Muscle of back (tissue), 13 donors: ENCODE results near the gene TPRKB. TPM values are rescaled to one million over a fixed set of nuclear protein-coding genes. Genes with fewer than 3 reads are reported as not detected.
"Not testable (repeated sequence)": the region's sequence is repeated elsewhere in the genome, so short reads cannot be mapped to it uniquely, and the experiment has no call there.

Experiments used
- DNase-seq, 3 donors: peaks; one replicate each; pipeline versions ENCODE4 v3.0.0 to v3.0.0-alpha.2; 2013
- long read RNA-seq, 9 donors: transcript quantifications; one replicate each; lab custom pipeline, GENCODE V29; 2026
- polyA plus RNA-seq, 10 donors: library from polyadenylated mRNA; unstranded; fragments of 120-200 nt; gene quantifications; one replicate each; pipeline ENCODE4 v1.2.1, GENCODE V29; 2013; ENCODE audit not compliant: insufficient read length in 10 of 10

The TPRKB gene
- 10 to 100 TPM; 40.1 to 49.2 (median 44.3) TPM for polyA plus RNA-seq
- long read RNA-seq, donor 1, transcript TPRKB-201 (5 exons, 748 nt): major isoform, 10 of 23 reads
- long read RNA-seq, donor 1, partial matches to known transcripts: 7 of 23 reads
- long read RNA-seq, donor 1, other reads (novel, unspliced or antisense): 0 of 23 reads
- long read RNA-seq, donor 2, transcript TPRKB-201 (5 exons, 748 nt): major isoform, 9 of 23 reads
- long read RNA-seq, donor 2, partial matches to known transcripts: 7 of 23 reads
- long read RNA-seq, donor 2, other reads (novel, unspliced or antisense): 5 of 23 reads
- long read RNA-seq, donor 3: 0 reads
- long read RNA-seq, donor 4, transcript TPRKB-201 (5 exons, 748 nt): major isoform, 8 of 10 reads
- long read RNA-seq, donor 4, partial matches to known transcripts: 0 of 10 reads
- long read RNA-seq, donor 4, other reads (novel, unspliced or antisense): 0 of 10 reads
- long read RNA-seq, donor 5, transcript TPRKB-201 (5 exons, 748 nt): major isoform, 16 of 32 reads
- long read RNA-seq, donor 5, partial matches to known transcripts: 9 of 32 reads
- long read RNA-seq, donor 5, other reads (novel, unspliced or antisense): 0 of 32 reads
- long read RNA-seq, donor 6, transcript TPRKB-201 (5 exons, 748 nt): major isoform, 10 of 23 reads
- long read RNA-seq, donor 6, partial matches to known transcripts: 5 of 23 reads
- long read RNA-seq, donor 6, other reads (novel, unspliced or antisense): 0 of 23 reads
- long read RNA-seq, donor 7, partial matches to known transcripts: 0 of 7 reads
- long read RNA-seq, donor 7, other reads (novel, unspliced or antisense): 0 of 7 reads
- long read RNA-seq, donor 8, transcript TPRKB-208 (2 exons, 730 nt): minor isoform, 5 of 31 reads
- long read RNA-seq, donor 8, transcript TPRKB-201 (5 exons, 748 nt): major isoform, 7 of 31 reads
- long read RNA-seq, donor 8, partial matches to known transcripts: 13 of 31 reads
- long read RNA-seq, donor 8, other reads (novel, unspliced or antisense): 0 of 31 reads
- long read RNA-seq, donor 9, partial matches to known transcripts: 0 of 1 reads
- long read RNA-seq, donor 9, other reads (novel, unspliced or antisense): 0 of 1 reads

DNA sequence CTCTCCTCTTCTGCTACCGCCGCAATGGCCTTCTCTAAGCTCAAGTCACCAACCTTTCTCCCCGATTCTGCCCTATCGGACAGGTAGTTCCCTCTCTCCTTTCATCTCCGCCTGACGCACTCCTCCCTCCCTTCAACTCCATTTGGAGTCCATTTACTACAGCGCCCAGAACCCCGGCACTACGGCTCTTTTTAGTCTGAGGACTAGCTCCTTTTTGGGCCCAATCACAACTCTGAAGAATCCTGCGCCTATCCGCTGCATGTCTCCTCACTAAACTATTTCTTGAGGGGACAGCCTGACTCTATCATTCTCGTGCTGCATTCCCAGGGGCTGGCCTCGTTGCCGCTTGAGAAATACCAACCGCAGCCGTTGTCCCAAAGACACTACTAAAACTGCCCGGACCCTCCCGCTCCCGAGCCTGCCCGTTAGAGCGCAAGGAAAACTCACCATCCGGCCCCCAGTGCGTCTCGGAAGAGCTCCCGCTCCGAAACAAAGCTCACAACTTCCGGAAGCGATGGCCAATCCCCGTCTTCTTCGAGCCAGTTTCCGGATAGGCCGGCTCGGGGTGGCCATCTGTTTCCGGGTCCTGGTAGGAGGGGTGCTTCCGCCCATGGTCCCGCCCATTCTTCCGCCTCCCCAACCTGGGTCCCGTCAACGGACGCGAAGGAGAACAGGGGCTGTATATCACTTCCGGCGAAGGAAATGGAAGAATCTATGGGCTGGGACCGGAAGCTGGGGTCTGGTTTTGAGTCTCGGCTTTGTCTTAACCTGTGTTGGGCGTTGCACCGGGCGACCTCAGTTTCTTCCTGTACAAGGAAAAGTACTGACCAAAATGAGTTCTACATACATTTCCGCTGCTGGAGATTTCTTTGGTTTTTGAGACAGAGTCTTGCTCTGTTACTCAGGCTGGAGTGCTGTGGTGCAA lies at the start of gene TPRKB:
Gene TPRKB, minus strand, starts transcription at position 491 of the 925 bp plus-strand sequence. CDS start 2,776 bp downstream, outside the sequence.
- peak; percentile 98 for DNase-seq

- not testable (repeated sequence) for DNase-seq
Observed at GRCh38 chr2:73783883-73784282, 46.7 kb upstream of the TPRKB start, which contains the start of gene C2orf78. Gene C2orf78, plus strand, starts transcription at chr2:73784183. Its CDS starts 127 bp downstream, at chr2:73784310.

DNA sequence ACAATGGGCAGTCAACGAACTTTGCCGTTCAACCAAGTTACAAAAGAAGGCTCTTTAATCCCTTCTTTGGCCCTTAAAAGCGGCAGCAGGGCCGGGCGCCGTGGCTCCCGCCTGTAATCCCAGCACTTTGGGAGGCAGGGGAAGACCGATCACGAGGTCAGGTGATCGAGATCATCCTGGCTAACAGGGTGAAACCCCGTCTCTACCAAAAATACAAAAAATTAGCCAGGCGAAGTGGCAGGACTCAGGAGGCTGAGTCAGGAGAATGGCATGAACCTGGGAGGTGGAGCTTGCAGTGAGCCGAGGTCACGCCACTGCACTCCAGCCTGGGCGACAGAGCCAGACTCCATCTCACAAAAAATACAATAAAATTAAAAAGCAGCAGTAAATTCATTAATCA lies 46.3 kb upstream of the TPRKB start:
- not testable (repeated sequence) for DNase-seq

GRCh38 chr2:73780237-73780582 lies 43.1 kb upstream of the TPRKB start:
- no peak for DNase-seq

DNA sequence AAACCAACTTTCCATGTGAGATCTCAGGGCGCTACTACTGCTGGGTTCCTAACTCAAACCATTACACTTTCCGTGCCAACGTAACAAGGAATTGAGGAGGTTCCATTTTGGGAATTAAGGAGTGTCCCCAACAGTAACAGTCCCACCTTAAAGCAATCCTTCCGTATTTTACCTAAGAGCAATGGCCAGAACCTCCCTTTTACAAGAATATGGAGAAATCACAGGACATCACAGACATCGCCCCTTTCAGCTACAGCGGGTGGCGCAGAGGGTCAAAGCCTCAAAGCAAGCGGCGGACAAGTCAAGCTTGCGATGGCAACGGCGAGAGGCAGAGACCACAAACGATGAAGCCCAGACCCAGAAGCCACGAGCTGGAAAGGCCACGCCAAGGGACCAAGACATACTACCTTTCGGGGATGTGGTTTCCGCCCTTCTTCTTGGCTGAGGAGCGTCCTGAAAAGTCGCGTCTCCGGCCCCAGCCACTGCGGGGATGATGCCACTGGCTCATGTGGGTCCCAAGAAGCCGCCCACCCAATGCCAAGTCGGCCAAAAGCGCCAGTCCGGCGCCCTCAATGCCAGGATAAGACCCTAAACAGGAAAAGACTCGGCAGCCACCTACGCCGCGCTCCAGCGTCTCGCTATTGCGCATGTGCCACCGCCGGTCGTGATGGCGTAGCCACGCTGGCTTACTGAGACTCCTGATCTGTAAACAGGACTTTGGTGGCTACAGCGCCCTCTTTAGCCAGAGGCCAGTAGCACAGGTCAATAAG lies 42.5 kb upstream of the TPRKB start, which contains the start of gene DUSP11:
Gene DUSP11, minus strand, starts transcription at position 637 of the 770 bp plus-strand sequence. Its CDS starts 129 bp downstream, at position 508.
- peak; percentile 95 to 97 (median 95) for DNase-seq

DNA sequence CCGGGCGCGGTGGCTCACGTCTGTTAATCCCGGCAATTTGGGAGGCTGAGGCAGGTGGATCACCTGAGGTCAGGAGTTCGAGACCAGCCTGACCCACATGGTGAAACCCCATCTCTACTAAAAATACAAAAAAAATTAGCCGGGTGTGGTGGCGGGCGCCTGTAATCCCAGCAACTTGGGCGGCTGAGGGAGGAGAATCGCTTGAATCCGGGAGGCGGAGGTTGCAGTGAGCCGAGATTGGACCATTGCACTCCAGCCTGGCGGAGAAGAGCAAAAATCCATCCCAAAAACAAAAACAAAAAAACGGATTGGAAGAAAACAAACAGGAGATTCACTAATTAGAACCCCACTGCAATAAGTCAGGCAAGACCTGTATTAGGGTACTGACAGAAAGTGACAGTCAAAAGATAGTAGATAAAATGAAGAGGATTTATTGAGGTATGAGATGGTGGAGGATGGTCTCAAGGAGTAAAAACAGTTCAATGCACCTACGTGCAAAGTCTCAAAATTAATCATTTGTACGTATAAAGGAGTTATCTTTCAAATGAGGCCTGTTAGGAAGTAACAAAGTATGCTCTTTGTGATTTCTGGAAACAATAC lies 41.8 kb upstream of the TPRKB start:
- DNase-seq: peak in 1 of 3 donors; percentile 5

GRCh38 chr2:73776869-73777519 lies 39.8 kb upstream of the TPRKB start:
- no peak for DNase-seq

GRCh38 chr2:73776381-73776780 lies 39.2 kb upstream of the TPRKB start:
- peak in 1 of 3 donors; percentile 27 for DNase-seq

DNA sequence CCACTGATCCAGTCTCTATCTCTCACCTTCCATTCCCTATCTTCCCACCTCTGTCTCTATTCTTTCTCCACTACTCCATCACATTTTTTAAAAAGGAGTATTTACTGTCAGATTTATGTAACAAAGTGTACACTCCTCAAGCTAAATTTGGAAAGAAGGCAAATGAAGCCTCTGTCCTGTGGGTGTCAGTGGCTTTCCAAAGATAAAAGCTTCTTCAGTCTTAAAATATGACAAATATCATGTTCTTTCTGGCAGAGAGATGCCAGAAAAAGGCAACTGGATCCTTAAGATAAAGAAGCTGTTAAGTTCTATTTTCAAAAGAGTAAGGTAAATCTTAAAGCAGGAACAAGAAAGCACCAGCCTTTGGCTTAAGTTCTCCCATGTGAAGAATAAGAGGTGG lies 35.7 kb upstream of the TPRKB start:
- DNase-seq: no peak

DNA sequence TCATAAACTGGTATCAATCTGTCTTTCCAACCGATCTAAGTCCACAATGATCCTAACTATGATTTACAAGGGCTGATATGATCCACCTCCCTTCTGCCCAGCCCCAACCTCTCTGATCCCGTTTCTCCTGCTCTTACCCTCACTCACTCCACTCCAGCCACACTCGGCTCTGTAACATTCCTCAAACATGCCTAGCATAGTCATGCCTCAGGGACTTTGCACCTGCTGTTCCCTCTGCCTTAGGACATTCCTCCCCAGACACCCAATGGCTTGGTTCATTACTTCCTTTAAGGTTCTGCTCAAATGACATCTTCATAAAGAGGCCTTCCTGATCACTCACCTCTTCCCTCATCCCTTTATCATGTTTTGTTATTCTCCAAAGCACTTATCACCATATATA lies 33.6 kb upstream of the TPRKB start:
- no peak for DNase-seq

DNA sequence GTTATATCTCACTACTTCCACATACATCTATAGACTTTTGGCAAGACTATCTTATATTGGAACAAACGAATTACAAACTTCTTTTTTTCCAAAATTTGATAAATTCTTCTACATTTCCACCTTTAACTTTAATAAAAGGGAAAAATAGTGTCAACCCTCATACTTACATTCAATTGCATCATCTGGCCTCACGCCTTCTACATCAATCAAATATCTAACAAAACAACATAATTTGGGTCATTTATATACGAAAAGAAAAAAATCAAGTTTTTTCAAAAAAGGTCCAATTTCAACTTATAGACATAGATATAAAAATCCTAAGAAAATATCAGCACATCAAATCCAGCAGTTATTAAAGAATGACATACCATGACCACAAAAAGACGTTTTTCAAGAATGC lies 29.8 kb upstream of the TPRKB start:
- no peak for DNase-seq

- no peak for DNase-seq
Observed at GRCh38 chr2:73766349-73766748, 29.2 kb upstream of the TPRKB start.

- DNase-seq: no peak
Observed at GRCh38 chr2:73764945-73765344, 27.8 kb upstream of the TPRKB start.

DNA sequence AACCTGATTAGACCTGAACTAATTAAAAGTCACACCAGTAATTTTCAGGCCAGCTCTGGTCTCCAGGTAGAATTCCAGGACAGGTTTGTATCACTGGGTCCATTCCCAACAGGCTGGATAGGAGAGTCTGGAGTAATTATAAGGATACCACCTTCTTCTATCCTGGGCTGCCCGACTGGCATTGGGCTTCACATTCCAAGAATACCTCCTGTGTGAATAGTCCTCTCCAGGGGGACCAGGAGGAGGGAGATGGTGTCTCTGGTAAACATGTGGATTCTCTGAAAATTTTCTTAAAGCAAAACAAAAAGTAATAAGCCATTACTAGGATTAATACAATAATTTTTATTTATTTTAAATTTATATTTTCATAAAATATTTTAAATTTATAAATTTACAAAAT lies 25.4 kb upstream of the TPRKB start:
- no peak for DNase-seq

- no peak for DNase-seq
Observed at GRCh38 chr2:73759904-73760303, 22.8 kb upstream of the TPRKB start.

DNA sequence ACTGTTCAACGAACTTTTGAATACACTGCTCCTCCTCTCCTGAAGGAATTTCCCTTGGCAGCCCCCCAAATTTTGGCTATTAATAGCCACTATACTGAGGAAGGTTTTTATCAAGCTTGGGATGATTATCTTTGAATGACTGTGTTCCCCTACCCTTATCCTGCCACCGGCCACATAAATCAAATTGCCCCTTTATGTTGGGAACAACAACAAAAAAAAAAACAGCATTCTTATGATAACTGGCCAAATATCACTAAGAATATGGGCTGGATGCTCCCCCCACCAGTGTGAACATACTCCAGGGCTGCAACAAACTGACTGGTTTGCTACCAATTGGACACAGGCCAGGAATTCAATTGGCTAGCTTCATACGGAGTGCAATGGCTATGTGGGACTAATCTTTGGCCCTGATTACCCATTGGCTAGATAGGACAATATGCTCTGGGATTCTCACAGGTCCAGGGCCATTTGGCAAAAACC lies 22.2 kb upstream of the TPRKB start:
- peak in 2 of 3 donors; percentile 11 to 28 for DNase-seq

DNA sequence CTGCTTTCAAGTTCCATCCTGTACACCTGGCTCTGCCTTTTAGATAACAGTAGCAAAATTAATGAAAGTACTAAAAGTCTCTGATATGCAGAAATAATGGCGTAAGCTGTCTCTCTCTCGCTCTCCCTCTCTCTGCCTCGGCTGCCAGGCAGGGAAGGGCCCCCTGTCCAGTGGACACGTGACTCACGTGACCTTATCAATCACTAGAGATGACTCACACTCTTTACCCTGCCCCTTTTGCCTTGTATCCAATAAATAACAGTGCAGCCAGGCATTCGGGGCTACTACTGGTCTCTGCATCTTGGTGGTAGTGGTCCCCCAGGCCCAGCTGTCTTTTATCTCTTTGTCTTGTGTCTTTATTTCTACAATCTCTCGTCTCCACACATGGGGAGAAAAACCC lies 17.2 kb upstream of the TPRKB start:
- not testable (repeated sequence) for DNase-seq

DNA sequence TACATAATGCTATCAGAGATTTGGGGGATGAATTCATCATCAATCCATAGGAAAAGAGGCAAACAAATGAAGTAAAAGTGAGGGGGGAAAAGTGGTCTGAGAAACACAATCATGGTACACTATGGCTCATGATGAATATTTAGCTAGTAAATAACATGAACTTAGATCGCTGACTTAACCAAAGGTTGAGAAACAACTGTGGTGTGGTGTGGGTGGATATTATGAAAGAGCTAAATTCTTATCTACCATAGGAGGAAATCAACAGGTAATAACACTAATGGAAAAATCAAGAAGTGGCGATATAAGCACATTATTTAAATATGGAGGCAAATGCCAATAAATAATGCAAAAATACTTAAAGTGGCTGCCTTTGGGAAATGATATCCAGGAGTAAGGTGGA lies 12.2 kb upstream of the TPRKB start:
- DNase-seq: no peak

- DNase-seq: no peak
Observed at GRCh38 chr2:73746877-73747208, 9.7 kb upstream of the TPRKB start.
